Measurements from ENCODE around the gene OR6F1.
"Not testable (repeated sequence)": the region's sequence is repeated elsewhere in the genome, so short reads cannot be mapped to it uniquely, and the experiment has no call there.

The OR6F1 gene

GRCh38 chr1:247716546-247716945 is at the start of gene OR6F1:
Gene OR6F1 (minus strand): TSS chr1:247716646. CDS start chr1:247712755, 3,891 bp downstream.
- DNase-seq = no peak

GRCh38 chr1:247760456-247760855 is 44.0 kb upstream of the OR6F1 start, which contains the start of gene OR1C1:
Gene OR1C1 (minus strand): TSS chr1:247760556. CDS start chr1:247758406, 2,150 bp downstream.
- no peak for DNase-seq

- not testable (repeated sequence) for DNase-seq
Observed at GRCh38 chr1:247754311-247754710, 37.9 kb upstream of the OR6F1 start.

- DNase-seq = no peak
Observed at GRCh38 chr1:247749870-247750269, 33.4 kb upstream of the OR6F1 start.

- no peak for DNase-seq
Observed at GRCh38 chr1:247748041-247748440, 31.6 kb upstream of the OR6F1 start, which contains the start of gene OR14A2. Gene OR14A2 (minus strand): TSS chr1:247748141.

- no peak for DNase-seq
Observed at GRCh38 chr1:247747616-247748015, 31.2 kb upstream of the OR6F1 start.

GRCh38 chr1:247746391-247746935 is 30.0 kb upstream of the OR6F1 start:
- no peak for DNase-seq

- not testable (repeated sequence) for DNase-seq
Observed at GRCh38 chr1:247742215-247742760, 25.8 kb upstream of the OR6F1 start.

GRCh38 chr1:247741756-247742155 is 25.3 kb upstream of the OR6F1 start:
- no peak for DNase-seq

GRCh38 chr1:247740721-247741120 is 24.3 kb upstream of the OR6F1 start:
- DNase-seq = no peak

GRCh38 chr1:247738315-247738714 is 21.9 kb upstream of the OR6F1 start, which contains the start of gene OR14K1:
Gene OR14K1 (plus strand): TSS chr1:247738615. CDS start chr1:247738615, 0 bp downstream.
- DNase-seq = no peak

- no peak for DNase-seq
Observed at GRCh38 chr1:247721222-247721621, 4.8 kb upstream of the OR6F1 start.

- no peak for DNase-seq
Observed at GRCh38 chr1:247713753-247714152, 2.7 kb downstream of the OR6F1 start.

GRCh38 chr1:247710681-247711080 is 5.8 kb downstream of the OR6F1 start:
- not testable (repeated sequence) for DNase-seq

GRCh38 chr1:247701338-247701737 is 15.1 kb downstream of the OR6F1 start:
- no peak for DNase-seq

GRCh38 chr1:247681288-247681897 is 35.1 kb downstream of the OR6F1 start:
- no peak for DNase-seq

- no peak for DNase-seq
Observed at GRCh38 chr1:247680171-247680570, 36.3 kb downstream of the OR6F1 start.

- no peak for DNase-seq
Observed at GRCh38 chr1:247679639-247680038, 36.8 kb downstream of the OR6F1 start, which contains the start of gene OR13G1. Gene OR13G1 (minus strand): TSS chr1:247679739. CDS start chr1:247673041, 6,698 bp downstream.

GRCh38 chr1:247669225-247669624 is 47.2 kb downstream of the OR6F1 start:
- no peak for DNase-seq
